Thoracic aorta (tissue), 2 donors: ENCODE results near the gene COPG2. TPM values are rescaled to one million over a fixed set of nuclear protein-coding genes. Genes with fewer than 3 reads are reported as not detected.

Source experiments
- ATAC-seq: fragments of 150-250 bp; one replicate; pipeline ENCODE4 v1.8.0; 2017; ENCODE audit warnings: low read depth; ENCODE audit not compliant: insufficient number of reproducible peaks, low FRiP score
- DNase-seq: peaks from one replicate; pipeline ENCODE4 v3.0.0-alpha.2; 2020; ENCODE audit warnings: low spot score
- H3K27ac ChIP-seq, 2 donors: fragments of 200-600 bp; sonication (generic); 1 replicate in 1 of 2; 2 replicates in 1 of 2; pipeline ENCODE4 v1.5.1; 2016; ENCODE audit warnings: mild to moderate bottlenecking in 2 of 2, moderate library complexity in 2 of 2
- H3K27me3 ChIP-seq: fragments of 200-600 bp; sonication (generic); replicated peaks from 2 replicates; pipeline ENCODE4 v1.6.0; 2016; ENCODE audit warnings: mild to moderate bottlenecking; ENCODE audit not compliant: insufficient read depth
- H3K36me3 ChIP-seq: fragments of 200-600 bp; sonication (generic); one replicate; pipeline ENCODE4 v1.5.1; 2016
- H3K4me1 ChIP-seq, 2 donors: fragments of 200-600 bp; sonication (generic); 1 replicate in 1 of 2; 2 replicates in 1 of 2; pipeline versions ENCODE4 v1.5.1 to v1.6.0; 2016; ENCODE audit warnings: low read depth in 2 of 2, mild to moderate bottlenecking in 1 of 2; ENCODE audit not compliant: control insufficient read depth in 1 of 2
- H3K4me3 ChIP-seq: fragments of 200-600 bp; sonication (generic); 2 replicates; pipeline ENCODE4 v1.5.1; 2016; ENCODE audit warnings: mild to moderate bottlenecking
- H3K9me3 ChIP-seq: fragments of 200-600 bp; sonication (generic); 2 replicates; pipeline ENCODE4 v1.5.1; 2016
- CTCF ChIP-seq: fragments of 200-600 bp; sonication (generic); IDR thresholded peaks from one replicate; pipeline ENCODE4 v1.5.1; 2019; ENCODE audit warnings: antibody characterized with exemption
- total RNA-seq, 2 donors: library from RNA; depleted of rRNA; stranded (reverse); fragments of >200 nt; gene quantifications; one replicate each; pipeline versions ENCODE4 v1.1.0 to v1.2.3, GENCODE V29; 2016

COPG2 gene
- total RNA-seq, 2 donors from 2014 or later = 8.8 to 9.5 TPM

GRCh38 chr7:130566898-130567280 lies 101.7 kb downstream of the COPG2 start:
- no peak for ATAC-seq
- H3K36me3 ChIP-seq = no peaks in the 10 kb centered on the region
- DNase-seq = no peak
- TF ChIP-seq CTCF = no peak
- peaks cover 4% of the 10 kb centered on the region for H3K9me3 ChIP-seq
- H3K4me1 ChIP-seq = no peaks in the 10 kb centered on the region
- no peaks in the 10 kb centered on the region for H3K27me3 ChIP-seq
- no peak overlapping the region for H3K4me3 ChIP-seq
- H3K27ac ChIP-seq = no peak overlapping the region

GRCh38 chr7:130566168-130566897 lies 102.2 kb downstream of the COPG2 start:
- DNase-seq = no peak
- Histone ChIP-seq H3K36me3 (no peaks in the 10 kb centered on the region), H3K27ac (no peak overlapping the region), H3K27me3 (no peaks in the 10 kb centered on the region), H3K4me3 (no peak overlapping the region), H3K9me3 (peaks cover 4% of the 10 kb centered on the region), H3K4me1 (no peaks in the 10 kb centered on the region)
- TF ChIP-seq CTCF = no peak
- no peak for ATAC-seq

- TF ChIP-seq CTCF = no peak
- Histone ChIP-seq H3K4me3 (no peak overlapping the region), H3K27me3 (no peaks in the 10 kb centered on the region), H3K4me1 (no peaks in the 10 kb centered on the region), H3K27ac (no peak overlapping the region), H3K36me3 (no peaks in the 10 kb centered on the region), H3K9me3 (no peaks in the 10 kb centered on the region)
- DNase-seq (no peak), ATAC-seq (no peak)
Measured at GRCh38 chr7:130560972-130561371, 107.6 kb downstream of the COPG2 start.

GRCh38 chr7:130559184-130559583 lies 109.4 kb downstream of the COPG2 start:
- ATAC-seq = no peak
- no peaks in the 10 kb centered on the region for H3K36me3 ChIP-seq
- no peak overlapping the region for H3K4me3 ChIP-seq
- no peak for TF ChIP-seq CTCF
- no peak overlapping the region for H3K27ac ChIP-seq
- no peaks in the 10 kb centered on the region for H3K9me3 ChIP-seq
- DNase-seq = no peak
- no peaks in the 10 kb centered on the region for H3K27me3 ChIP-seq
- no peaks in the 10 kb centered on the region for H3K4me1 ChIP-seq

GRCh38 chr7:130554481-130554880 lies 114.1 kb downstream of the COPG2 start:
- no peak for TF ChIP-seq CTCF
- no peak for ATAC-seq
- DNase-seq = no peak

More at GRCh38 chr7:130554481-130554880, 114.1 kb downstream of the COPG2 start:
- no peaks in the 10 kb centered on the region for H3K27me3 ChIP-seq
- H3K4me1 ChIP-seq = no peaks in the 10 kb centered on the region
- H3K9me3 ChIP-seq = no peaks in the 10 kb centered on the region
- no peak overlapping the region for H3K4me3 ChIP-seq
- H3K36me3 ChIP-seq = no peaks in the 10 kb centered on the region
- no peak overlapping the region for H3K27ac ChIP-seq
